ENCODE data around the gene EIPR1.

DNA sequence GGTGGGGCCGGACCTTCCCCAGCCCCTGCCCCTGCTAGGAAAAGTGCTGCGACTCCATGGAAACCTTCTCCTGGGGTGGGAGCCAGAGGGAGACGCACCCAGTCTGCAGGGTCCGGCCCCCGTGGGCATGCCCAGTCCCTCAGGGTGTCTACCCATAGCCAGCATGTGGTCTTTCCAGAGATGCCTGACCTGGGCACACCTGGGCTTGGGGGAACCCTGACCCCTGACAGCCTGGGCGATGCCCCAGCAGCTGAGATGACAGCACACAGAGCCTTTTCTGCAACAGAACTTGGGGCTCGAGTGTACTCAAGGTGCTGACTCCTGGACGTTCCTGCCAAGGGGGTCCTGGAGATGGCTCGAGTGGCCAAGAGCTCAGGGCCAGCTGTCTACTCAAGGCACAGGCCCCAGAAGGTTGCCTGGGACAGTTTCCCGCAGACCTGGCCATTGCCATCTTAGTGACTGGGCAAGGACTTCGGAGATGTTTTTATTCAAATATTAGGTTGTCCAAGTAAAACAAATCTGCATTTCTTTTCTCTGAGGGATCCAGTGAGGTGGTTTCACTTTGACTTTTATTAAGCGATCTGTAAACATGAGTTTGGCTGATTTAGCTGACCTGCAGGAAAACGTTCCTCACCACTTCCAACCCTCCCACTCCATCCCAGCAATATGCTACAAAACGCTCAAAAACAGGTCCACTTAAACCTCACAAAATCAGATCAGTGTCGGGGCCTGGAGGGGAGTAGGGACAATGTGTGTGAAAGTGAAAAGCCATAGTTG is 228.0 kb downstream of the EIPR1 start:
- TF ChIP-seq, protein P1, sequence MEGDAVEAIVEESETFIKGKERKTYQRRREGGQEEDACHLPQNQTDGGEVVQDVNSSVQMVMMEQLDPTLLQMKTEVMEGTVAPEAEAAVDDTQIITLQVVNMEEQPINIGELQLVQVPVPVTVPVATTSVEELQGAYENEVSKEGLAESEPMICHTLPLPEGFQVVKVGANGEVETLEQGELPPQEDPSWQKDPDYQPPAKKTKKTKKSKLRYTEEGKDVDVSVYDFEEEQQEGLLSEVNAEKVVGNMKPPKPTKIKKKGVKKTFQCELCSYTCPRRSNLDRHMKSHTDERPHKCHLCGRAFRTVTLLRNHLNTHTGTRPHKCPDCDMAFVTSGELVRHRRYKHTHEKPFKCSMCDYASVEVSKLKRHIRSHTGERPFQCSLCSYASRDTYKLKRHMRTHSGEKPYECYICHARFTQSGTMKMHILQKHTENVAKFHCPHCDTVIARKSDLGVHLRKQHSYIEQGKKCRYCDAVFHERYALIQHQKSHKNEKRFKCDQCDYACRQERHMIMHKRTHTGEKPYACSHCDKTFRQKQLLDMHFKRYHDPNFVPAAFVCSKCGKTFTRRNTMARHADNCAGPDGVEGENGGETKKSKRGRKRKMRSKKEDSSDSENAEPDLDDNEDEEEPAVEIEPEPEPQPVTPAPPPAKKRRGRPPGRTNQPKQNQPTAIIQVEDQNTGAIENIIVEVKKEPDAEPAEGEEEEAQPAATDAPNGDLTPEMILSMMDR (IDR thresholded peaks at IDR 0.05), result no peak
- no peak for TF ChIP-seq POLR2A (IDR thresholded peaks at IDR 0.05)
